Inflammatory macrophage treated with lipopolysaccharide for 1 hour (primary cell): Measurements from ENCODE around the gene STK40.

Experiments used
- DNase-seq, 2 donors: peaks; one replicate each; pipeline ENCODE4 v3.0.0-alpha.2; 2020 to 2022

Gene STK40

DNA sequence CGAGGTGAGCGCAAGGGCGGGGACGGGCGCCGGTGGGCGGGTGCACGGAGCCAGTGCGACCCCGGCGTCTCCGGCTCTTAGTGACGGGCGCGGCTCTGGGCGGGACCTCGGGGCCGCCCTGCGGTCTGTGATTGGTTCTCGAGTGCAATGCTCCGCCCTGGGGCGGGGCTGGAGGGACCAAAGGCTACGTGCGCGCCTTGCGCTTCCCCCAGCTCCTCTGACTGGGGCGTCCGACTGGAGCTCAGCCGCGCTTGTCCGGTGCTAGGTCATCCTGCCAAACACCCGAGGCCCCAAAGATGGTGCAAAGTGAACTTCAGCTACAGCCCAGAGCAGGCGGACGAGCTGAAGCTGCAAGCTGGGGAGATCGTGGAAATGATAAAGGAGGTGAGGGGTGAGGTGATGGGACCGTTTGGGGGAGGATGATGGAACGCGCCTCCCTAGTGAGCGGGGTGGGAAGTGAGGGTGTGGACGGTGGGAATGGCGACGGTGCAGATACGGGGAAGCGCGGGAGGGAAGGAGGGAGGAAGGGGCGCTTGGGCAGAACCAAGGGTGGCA lies 78.7 kb downstream of the STK40 start:
- peak; percentile 86 to 93 for DNase-seq

DNA sequence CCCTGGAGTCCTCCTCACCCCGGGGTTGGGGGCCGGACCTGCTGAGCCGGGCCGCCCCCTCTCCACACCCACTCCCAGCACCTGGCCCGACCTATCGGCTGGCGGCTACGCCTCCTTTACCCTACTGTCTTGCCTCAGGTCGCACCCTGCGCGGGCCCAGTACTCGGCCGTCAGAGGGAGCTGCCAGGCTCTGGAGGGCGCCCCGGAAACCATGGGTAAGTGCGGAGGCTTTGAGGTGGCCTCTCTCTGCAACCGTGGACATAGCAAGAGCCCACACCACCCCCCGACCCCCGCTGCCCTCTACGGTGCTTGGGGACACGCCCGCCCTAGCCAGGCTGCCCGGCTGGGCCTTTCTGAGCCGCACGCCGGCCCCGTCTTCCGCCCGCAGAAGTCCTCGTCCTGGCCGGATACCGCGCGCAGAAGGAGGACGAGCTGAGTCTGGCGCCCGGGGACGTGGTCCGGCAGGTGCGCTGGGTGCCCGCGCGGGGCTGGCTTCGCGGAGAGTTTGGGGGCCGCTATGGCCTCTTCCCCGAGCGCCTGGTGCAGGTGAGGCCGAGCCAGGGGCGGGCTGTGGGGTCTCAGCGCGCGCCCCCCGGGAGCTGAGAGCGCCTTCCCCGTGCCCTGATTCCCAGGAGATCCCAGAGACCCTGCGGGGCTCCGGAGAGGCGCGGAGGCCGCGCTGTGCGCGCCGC lies 79.4 kb downstream of the STK40 start, which contains the start of gene SH3D21:
TSS of gene SH3D21 (plus strand) at position 159 of the 692 bp plus-strand sequence. CDS start at position 212, 53 bp downstream.
- peak in 1 of 2 donors; percentile 21 for DNase-seq

DNA sequence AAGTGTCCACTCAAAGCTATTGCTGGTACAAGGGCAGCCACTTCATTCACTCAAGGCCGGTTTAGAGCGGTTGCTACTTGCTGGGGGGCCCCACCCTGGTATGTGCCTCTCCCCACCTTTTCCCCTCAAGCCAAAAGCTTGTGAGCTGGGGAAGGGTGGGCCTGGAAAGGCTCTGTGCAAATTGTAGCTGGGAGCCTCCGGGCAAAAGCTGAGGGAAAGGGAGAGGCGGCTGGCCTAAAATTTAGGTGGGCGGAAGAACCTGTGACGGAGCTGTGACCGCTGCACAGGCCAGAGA lies 79.9 kb downstream of the STK40 start:
- no peak for DNase-seq

DNA sequence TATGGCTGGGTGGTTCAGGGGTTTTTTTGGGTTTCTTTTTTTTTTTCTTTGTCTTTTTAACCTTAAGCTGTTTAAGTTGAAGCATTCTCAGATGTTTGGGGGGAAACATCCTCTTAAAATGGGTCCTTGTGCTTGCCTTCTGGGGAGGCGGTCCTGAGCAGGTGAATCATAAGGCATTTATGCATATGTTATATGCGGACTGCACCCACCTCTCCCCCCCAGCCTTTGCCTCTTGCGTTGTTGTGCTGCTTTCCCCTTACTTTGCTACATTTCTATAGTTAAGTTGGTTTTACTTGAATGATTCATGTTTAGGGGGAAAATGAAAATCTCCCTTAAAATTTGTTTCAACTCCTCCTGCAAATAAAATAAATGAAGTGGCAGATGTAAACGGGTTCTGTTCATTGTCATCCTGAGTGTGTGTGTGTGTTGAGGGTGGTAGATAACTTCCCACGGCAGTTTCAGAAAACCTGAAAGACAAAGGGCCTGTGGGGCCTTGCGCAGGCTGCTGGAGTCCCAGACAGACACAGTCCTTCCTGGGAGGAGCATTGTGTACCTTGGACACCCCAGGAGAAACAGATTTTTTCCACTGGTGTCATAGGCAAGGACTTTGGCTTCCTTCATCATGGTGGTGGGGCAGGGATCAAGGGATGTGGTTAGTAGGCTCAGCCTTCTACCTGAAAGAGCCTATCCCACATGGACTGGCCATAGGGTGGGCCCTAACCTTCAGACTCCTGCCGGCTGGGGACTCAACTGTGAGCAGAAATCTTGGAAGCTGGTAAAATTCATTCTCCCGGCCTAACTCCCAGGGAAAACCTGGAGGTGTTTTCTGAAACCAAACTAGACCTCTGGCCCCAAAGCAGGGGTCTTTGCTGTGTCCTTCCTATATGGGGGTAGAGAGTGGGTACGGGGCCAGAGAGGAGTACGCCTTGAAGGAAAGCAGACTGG lies 80.5 kb downstream of the STK40 start:
- DNase-seq: no peak

DNA sequence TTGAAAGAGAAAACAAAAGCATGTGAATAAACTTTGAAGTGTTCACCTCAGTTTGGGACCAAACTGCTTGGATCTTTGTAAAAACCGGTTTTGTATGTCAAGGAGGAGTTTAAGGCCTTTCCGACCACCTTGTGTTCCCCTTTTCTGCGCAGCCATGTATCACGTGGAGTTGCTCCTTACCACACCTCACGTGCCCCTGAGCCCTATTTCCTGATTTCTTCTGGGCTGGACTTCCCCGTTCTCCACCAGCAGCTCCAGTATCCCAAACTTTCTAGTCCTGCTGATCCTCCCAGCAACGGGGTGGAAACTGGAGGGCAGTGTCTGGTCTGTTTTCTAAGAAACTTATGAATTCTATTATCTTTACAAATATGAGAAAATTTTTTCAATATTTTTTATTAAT lies 81.2 kb downstream of the STK40 start:
- DNase-seq: peak; percentile 82 to 89

DNA sequence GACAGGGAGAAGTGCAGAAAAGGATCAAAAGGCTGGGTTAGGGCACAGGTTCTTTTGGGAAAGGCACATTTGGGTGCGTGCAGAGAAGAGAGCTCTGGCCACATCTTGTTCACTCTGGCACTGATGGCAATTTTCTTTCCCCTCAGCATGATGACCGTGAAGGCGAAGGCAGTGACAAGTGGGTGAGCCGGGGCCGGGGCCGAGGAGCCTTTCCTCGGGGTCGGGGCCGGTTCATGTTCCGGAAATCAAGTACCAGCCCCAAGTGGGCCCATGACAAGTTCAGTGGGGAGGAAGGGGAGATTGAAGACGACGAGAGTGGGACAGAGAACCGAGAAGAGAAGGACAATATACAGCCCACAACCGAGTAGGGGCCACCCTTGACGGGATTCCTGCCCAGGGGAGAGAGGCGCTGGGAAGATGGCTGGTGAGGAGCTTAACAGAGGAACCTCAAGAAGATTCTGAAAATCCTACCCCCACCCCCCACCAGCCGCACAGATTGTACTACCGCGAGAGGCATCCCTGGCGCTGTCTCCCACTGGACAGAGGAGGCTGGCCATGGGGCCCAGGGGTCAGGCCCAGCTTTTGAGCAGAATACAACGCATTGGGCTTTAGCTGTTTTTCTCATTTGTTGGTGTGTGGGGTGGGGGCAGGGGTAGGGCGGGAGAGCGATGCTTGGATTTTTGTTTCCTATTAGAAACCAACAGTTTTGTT lies 81.9 kb downstream of the STK40 start:
- DNase-seq: no peak

DNA sequence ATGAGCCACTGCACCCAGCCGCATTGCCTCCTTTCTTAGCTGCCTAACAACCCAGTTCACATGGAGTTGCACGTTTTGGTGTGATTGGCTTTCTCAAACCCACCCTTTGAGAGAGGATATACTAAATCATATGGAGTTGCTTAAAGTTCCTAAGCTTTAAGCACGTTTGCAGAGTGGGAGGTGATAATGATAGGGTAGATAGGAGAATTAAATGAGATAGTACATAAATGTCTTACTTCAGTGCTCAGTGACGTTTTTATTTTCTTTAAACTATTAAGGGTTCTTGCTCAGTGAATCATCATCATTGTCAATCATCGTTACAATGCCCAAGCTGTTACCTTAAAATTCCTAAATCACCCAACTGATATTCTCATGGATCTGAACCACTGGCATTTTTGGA lies 82.5 kb downstream of the STK40 start:
- DNase-seq: no peak

DNA sequence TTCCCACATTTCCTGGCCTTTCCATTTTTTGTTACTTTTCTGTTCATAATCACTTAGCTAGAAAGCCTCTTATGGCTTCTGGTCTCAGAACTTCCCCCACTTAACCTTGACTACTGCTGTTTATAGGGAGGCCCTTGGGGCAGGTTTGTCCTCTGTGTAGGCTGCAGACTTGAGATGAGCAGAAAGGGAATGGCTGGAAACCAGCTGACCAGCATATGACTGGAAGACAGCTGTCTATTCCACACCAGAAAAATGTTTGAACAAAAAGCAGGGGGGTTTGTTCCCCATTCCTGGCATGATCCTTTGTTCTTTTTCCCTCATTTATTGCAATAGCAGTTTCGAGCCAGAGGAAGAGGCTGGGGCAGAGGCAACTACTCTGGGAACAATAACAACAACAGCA lies 84.5 kb downstream of the STK40 start:
- DNase-seq: no peak

DNA sequence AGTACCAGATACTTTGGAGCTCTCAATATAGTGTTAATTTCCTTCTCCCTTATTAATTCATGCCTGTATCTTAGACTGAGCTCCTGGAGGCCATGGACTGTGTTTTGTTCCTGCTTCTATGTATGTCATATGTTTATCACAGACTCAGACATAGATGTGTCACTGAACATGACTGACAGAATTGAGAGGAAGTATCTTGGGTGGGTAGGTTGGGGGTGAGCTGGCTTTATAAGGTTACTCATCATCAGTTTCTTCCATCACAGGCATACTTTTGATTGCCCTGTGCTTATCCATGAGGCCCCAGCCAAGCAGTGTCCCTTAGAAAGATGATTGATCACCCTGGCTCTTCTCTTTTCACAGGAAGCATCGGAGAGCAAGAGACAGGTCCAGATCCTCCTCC lies 85.2 kb downstream of the STK40 start:
- DNase-seq: peak; percentile 61 to 84

DNA sequence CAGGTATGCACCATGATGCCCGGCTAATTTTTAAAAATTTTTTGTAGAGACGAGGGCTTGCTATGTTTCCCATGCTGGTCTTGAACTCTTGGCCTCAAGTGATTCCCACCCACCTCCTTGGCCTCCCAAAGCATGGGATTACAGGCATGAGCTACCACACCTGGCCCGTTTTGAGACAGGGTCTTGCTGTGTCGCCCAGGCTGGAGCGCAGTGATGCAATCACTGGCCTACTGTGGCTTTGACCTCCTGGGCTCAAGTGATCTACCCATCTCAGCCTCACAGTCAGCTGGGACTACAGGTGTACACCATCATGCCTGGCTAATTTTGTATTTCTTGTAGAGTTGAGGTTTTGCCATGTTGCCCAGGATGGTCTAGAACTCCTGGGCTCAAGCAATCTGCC lies 87.1 kb downstream of the STK40 start:
- no peak for DNase-seq

DNA sequence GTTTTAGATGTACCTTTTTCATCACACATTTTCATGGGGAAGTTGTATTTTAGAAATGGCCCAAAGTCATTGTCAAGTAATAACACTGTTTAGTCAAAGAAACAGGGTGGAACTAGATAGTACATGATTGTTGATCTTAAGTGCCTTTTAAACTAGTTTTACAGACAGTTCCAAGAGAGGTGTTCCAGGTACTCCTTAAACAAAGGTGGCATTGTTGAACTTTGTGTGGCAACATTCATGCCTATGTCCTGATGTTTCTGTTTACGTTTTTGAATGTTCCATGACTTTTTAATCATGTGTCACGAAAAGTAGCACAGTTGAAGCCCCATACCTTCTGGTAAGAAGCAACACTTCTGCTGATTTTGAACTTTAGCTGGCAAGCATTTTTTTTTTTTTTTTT lies 88.7 kb downstream of the STK40 start:
- DNase-seq: no peak

DNA sequence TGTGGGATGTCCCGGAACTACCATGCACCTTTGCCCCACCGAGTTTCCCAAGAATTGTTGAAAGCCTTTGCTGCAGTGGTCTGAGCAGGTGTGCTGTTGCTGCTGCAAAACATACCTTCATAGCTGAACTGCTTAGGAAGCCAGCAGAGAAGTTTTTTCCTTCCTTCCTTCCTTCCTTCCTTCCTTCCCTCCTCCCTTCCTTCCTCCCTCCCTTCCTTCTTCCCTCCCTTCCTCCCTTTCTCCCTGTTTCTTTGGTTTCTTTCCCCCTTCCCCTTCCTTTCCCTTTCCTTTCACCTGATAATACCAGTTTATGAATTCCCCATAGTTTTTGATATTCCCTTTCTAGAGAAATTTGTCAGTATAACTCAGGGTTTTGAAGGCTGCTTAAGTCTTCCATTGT lies 90.3 kb downstream of the STK40 start:
- DNase-seq: no peak
